ENCODE results near the gene CYP46A1.

CYP46A1 gene

DNA sequence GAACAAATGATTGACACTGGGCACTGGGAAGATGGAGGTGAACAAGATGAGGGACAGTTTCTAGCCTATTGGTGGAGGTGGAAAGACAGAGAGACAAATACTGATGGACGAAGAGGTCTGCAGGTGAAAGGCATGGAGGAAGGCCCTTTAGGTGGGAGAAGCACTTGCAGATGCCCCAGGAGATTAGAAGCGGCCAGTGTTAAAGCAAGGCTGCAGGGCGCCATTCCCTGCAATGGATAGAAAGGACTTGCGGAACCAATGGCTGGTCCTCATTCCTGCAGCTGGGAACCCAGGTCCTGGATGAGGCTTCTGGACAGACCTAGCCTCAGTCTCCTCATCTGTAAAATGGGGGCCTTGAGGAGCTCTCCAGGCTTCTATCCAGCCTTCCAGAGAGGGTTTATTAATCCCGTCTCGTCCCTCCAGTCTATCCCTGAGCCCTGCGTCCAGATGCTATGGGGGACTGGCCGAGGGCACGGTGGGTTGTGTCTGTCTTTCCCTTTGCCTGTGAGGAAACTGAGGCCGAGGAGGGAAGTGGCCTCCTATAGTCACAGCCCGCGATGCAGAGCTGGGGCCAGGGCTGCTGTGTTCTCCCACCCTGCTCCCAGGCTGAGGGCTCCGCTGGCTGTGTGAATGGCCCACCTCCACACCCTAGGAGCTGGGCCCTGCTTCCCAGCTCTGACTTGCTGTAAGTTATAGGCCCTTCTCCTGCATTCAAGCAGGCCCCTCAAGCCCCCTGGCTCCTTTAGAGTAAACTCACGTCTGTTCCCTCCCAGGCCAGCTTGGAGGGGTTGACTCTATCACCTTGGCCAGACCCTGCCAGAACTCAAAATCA is 33.0 kb downstream of the CYP46A1 start:
- DNase-seq = no peak

- no peak for DNase-seq
Measured at GRCh38 chr14:99717682-99718013, 33.5 kb downstream of the CYP46A1 start.

DNA sequence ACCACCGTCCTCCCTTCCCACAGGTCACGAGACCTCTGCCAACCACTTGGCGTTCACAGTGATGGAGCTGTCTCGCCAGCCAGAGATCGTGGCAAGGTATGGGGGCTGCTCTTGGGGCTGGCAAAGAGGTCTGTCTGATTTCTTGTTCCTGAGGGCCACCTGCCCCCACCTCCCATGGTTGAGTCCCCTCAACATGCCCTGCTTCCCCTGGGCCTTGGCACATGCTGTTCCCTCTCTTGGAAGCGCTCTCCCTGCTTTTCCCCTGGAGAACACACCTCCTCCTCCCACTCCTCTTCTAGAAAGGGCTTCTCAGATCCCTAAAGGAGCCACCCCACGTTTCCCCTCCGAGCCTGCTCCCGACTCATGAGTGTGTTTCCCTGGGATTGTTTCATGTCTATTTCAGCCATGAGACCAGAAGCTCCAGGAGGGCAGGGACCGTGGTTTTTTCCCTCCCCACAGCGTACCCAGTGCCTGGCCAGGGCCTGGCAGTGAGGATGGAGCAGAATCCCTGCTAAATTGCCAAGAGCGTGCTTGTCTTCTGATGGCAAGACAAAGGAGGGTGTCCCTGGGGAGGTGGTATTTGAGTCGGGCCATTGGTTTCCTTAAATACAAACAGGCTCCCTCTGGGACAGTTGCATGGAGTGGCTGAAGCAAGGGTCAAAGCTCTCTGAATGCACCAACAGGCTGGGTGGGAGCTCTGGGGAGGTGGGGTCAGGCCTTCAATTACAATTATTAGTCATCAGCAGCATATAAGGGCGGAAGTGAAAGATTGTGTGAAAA is 34.1 kb downstream of the CYP46A1 start:
- DNase-seq = no peak

DNA sequence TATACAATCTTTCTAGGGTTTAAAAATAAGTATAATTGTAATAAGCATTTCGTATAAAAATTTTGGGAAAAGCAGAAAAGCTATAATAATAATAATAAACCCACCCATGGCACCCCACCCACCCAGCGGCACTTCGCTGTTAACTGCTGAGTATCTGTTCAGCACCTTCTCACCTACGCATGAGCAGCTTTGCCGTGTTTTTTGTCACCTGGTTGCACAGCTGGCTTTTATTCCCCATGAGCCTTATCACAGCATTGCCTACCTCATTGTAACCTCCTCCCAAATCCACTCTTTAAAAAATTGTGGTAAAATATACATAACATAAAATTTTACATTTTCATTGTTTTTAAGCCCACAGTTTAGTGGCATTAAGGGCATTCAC is 34.7 kb downstream of the CYP46A1 start:
- DNase-seq = no peak

DNA sequence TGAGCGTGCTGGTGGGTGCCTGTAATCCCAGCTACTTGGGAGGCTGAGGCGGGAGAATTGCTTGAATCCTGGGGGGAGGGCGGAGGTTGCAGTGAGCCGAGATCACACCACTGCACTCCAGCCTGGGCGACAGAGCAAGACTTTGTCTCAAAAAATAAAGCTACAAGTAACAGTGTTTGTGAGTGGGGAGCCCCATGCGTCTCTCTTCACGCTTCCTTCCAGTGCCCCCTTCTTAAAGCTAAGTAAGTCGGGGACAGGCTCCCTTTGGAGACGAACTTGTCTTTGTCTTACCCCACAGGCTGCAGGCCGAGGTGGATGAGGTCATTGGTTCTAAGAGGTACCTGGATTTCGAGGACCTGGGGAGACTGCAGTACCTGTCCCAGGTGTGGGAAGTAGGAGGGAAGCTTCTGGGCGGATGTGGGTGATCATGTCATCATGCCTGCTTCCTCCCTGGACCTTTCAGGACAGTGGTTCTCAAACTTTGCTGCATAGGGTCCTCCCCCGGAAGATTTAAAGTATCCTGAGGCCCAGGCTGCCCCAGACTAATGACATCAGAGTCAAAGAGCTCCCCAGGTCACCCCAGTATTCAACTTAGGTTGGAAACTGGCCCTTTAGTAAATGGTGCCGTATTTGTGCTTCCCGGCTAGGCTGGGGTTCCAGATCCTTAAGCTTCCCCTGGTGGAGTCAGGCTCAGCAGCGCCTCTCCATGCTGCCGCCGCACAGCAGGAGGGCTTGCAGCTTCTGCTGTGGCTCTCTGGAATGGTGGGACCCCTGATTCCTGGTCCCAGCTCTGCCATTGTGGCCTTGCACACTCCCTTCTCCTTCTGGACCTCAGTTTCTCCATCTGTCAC is 37.1 kb downstream of the CYP46A1 start:
- no peak for DNase-seq

DNA sequence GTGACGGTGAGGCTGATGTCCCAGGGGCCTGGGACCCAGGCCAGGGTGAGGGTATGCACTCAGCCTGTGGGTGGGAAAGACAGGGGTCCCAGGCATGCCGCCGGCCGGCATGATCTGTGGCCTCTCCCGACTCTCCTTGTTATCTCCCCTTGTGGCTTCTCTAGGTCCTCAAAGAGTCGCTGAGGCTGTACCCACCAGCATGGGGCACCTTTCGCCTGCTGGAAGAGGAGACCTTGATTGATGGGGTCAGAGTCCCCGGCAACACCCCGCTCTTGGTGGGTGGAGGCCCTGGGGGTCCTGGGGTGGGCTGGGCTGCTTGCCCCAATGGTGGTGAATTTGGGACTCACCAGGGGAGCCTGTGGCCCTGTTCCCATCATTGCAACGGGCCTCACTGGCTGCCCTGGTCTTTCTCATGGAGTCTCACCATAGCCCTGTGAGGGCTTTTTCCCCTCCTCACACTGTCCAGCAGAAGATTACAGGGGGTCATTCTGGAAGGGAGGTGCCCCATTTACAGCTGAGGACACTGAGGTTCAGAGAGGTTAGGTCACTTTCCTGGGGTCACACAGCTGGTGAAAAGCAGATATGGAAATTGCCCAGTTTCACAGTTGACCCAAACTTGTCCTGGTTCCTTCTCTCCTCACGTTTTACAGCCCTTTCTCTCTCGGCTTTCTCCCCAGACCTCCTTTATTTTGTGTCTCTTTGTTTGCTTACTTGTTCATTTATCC is 37.9 kb downstream of the CYP46A1 start:
- no peak for DNase-seq

GRCh38 chr14:99722741-99723140 is 38.6 kb downstream of the CYP46A1 start:
- no peak for DNase-seq

GRCh38 chr14:99724196-99724891 is 40.2 kb downstream of the CYP46A1 start:
- DNase-seq = no peak

GRCh38 chr14:99724939-99725773 is 41.1 kb downstream of the CYP46A1 start:
- DNase-seq = no peak

GRCh38 chr14:99725774-99726537 is 41.9 kb downstream of the CYP46A1 start:
- no peak for DNase-seq

GRCh38 chr14:99726538-99727095 is 42.5 kb downstream of the CYP46A1 start:
- no peak for DNase-seq

DNA sequence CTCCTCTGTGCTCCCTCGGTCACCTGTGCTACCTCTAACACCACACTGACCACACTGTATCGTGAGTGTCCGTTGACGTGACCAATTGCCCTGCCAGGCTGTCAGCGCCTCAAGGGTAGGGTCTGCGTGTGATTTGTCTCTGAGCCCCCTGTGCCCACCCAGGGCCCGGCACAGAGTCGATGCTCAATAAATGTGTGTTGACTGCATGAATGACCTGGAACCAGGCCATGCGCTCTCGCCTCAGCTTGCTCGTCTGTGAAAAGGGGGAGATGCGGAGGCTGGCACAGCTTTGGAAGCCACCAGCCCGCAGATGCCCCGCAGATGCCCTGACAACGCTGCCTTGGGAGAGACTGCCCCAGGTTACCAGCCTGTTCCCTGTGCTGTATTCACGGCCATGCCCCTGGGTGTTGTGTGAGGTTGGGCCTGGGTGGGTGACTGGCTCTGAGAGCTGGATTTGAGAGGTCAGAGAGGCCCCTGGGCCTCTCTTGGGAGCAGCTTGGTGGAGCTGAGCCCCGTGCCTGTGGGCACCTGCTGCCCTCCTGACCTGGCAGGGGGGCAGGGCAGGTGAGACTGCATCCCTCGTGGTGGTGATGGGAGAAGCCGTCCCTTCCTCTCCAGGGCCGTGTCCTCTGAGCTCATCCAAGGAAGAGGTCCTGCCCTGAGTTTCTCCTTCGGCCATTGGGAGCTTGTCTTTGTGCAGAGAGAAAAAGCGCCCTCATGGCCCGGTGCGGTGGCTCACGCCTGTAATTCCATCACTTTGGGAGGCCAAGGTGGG is 43.2 kb downstream of the CYP46A1 start:
- DNase-seq = no peak

DNA sequence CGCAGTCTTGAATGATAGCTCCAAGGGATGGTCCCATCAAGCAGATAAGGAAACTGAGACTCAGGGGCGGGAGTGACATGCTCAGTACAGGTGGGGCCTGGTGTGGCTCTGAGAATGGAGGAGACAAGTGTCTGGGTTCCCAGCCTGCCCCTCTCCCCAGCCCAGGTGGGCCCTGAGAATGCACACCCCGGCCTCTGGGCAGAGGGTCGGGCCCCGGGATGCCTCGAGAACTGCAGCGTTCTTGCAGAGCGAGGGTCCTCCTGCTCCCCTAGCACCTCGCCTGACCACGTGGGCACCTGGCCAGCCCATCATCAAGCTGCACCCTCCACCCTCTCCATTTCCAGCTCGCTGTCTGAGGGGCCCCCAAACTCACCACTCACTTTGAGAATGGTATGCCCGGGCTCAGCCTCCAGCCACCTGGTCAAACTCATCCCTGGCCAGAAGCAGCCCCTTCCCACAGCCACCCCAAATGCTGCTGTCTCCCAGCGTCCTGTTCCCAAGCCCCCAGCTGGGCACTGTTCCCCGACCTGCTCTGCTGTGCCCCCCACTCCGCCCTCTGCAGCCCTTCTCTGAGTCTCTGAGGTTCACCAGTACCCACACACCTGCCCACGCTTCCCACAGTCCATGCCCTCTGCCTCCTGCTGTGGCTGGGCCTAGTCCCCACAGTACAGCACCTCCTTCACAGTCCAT is 44.3 kb downstream of the CYP46A1 start:
- no peak for DNase-seq

- DNase-seq = no peak
Measured at GRCh38 chr14:99728981-99729451, 44.9 kb downstream of the CYP46A1 start.

- DNase-seq = peak; percentile 5
Measured at GRCh38 chr14:99729991-99730875, 46.1 kb downstream of the CYP46A1 start.

DNA sequence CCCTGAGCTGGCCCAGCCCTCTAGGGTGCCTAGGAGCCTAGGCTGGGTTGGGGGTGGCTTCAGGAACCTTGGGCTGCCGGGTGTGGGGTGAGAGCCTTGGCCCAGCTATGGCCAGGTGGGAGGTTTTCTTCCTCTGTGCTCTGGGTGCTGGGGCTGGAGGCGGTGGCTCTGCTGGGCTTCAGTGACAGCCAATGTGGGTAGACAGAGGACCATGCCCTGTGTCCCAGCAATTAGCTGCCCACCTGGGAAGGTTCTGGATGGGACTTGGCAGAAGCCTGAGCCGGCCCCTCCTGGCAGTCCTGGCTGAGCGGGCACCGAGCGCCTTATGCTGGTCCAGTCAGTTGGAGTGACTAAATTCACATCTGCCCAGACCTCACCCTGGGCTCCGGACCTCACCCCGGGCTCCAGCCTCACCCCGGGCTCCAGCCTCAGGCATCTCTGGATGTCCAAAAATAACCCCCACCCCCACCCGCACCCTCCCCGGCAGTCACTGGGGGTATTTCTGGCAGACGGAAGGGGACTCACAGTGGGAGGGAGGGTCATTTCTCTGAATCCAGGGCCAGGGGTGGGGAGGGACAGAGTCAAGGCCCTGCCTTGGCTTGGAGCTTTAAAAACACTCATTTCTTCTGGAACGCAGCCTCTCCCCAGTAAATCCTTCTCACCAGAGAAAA is 46.9 kb downstream of the CYP46A1 start:
- no peak for DNase-seq

All from MV-4-11 (cell line).